EL (cell line): ENCODE results near the gene ATRAID.
A peak's percentile ranks its signal among the peaks of the same experiment; 100 is the strongest.
"Not testable (repeated sequence)": the region's sequence is repeated elsewhere in the genome, so short reads cannot be mapped to it uniquely, and the experiment has no call there.

Experiments used
- DNase-seq: peaks from one replicate; pipeline ENCODE4 v3.0.0-alpha.2; 2016

Gene ATRAID, protein sequence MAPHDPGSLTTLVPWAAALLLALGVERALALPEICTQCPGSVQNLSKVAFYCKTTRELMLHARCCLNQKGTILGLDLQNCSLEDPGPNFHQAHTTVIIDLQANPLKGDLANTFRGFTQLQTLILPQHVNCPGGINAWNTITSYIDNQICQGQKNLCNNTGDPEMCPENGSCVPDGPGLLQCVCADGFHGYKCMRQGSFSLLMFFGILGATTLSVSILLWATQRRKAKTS

DNA sequence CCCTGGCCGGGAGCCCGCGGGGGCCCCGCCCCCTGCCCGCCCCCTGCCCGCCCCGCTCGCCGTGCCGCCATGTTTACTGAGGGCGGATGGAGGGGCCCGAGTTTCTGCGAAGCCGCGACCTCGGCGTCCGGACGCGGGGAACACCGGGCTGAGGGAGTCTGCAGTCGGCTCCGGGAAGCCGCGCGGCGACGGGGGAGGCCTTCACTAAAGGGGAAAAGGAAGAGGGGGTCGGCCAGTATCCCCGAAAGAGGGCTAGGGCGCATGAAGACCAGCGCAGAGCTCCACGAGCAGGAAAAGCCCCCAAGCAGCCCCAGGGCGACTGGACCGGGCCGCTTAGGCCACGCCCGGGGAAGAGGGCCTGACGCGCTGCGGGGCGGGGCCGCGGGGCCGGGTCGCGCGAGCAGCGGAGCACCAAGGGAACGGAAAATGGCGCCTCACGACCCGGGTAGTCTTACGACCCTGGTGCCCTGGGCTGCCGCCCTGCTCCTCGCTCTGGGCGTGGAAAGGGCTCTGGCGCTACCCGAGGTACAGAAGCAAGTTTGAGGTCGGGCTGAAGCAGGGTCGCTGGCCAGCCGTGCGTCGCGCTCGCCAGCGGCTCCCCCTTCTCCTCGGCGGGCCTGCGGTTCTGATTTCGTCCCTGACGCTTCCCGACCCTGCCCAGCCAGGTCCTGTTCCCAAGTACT lies at the start of gene ATRAID, which contains the start of gene SLC5A6:
TSS of gene ATRAID (plus strand) at position 99 of the 683 bp plus-strand sequence. CDS start at position 427, 328 bp downstream.
TSS of gene SLC5A6 (minus strand) at position 326 of the 683 bp plus-strand sequence. CDS start 4,618 bp downstream, outside the sequence.
- peak; percentile 87 for DNase-seq

- DNase-seq, result peak; percentile 45
These were observed 49.4 kb upstream of the ATRAID start for GRCh38 chr2:27162151-27163121.

DNA sequence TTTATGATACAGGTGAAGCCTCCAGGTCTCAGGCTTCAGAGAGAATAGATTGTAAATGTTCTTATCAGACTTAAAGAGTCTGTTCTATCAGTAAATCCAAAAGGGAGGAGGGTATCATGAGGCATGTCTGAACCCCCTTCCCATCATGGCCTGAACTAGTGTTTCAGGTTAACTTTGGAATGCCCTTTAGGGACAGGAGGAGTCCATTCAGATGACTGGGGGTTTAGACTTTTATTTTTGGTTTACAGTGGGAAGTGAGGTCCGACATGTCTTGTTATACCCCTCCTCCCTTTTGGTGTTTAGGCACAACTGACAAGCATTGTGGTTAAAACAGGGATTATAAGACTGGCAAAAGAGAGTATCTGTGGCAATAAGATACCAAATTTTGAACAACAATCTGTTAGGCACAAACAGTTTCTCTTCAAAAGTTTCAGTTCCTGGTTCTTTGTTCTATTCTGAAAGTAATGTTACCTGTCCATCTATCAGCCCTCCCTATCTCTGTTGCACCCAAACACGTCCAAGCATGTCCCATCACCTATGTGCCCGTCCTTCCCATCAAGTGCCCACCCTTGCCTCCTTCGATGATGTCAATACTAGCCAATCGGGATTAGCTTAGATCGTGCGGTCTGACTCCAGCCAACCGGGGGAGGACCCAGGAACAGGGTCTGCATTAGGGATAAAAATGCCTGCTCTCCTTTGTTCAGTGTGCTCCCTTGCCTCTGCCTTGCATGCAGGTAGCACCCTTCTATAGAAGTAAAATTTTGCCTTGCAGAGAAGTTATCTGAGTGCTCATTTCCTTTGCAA lies 46.7 kb upstream of the ATRAID start:
- DNase-seq, result no peak

GRCh38 chr2:27170581-27171337 lies 41.1 kb upstream of the ATRAID start:
- no peak for DNase-seq

DNA sequence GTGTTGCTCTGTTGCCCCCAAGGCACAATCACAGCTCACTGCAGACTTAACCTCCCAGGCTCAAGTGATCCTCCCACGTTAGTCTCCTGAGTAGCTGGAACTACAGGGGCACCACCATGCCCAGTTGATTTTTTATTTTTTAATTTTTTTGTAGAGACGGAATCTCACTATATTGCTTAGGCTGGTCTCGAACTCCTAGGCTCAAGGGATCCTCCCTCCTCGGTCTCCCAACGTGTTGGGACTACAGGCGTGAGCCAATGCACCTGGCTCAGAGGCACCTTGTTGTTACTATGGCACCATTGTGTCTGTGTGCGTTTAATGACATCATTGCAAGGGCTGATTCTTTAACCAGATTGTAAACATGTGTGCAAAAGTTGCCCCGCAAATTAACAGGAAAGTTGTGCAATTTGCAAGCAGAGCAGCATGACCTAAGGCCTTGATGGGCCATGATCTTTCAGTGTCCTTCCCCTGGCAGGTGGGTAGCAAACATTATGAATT lies 40.4 kb upstream of the ATRAID start:
- DNase-seq, result no peak

- no peak for DNase-seq
These were observed 37.2 kb upstream of the ATRAID start for GRCh38 chr2:27174638-27175037.

GRCh38 chr2:27175330-27175729 lies 36.5 kb upstream of the ATRAID start:
- DNase-seq, result no peak

DNA sequence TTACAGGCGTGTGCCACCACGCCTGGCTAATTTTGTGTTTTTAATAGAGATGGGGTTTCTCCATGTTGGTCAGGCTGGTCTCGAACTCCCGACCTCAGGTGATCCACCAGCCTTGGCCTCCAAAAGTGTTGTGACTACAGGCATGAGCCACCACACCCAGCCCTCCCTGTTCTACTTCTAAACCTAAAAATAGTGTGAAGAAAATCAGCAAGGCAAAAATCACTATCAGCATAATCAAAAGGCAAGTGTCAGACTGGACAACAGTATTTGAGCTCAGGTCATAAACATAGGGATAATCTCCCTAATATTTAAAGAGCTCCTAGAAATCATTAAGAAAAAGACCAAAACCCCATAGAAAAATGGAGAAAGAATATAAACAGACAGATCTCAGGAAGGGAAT lies 36.1 kb upstream of the ATRAID start:
- DNase-seq, result not testable (repeated sequence)

- DNase-seq, result no peak
These were observed 34.1 kb upstream of the ATRAID start for GRCh38 chr2:27177441-27178351.

DNA sequence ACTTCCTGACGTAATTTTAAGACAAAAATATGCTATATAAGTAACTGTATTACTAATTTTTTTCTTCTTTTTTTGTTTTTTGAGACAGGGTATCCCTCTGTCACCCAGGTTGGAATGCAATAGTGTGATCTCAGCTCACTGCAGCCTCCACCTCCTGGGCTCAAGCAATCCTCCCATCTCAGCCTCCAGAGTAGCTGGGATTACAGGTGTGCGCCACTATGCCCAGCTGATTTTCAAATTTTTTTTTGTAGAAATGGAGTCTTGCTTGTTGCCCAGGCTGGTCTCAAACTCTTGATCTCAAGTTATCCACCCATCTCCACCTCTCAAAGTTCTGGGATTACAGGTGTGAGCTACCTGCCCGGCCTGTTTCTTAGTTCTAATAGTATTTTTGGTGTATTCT lies 33.4 kb upstream of the ATRAID start:
- no peak for DNase-seq

DNA sequence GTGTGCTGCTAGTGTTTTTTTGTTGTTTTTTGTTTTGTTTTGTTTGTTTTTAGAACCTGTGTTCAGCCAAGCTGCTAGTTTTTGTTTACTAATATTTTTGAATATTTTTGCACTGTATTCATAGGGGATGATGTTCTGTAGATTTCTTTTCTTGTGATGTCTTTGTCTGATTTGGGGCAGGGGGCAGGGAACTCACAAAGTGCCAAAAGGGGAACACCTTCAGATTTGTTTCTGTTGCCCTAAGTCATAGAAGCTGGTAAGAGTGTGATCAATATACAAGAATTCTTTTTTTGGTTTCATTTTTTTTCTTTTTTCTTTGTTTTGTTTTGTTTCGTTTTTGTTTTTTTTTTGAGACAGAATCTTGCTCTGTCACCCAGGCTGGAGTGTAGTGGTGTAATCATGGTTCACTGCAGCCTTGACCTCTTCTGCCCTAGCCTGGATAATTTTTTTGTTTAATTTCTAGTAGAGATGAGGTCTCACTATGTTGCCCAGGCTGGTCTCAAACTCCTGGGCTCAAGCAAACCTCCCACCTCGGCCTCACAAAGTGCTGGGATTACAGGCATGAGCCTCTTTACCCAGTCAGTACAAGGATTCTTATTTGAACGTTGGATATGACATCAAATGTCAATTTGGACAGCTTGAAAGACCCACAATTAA lies 32.4 kb upstream of the ATRAID start:
- no peak for DNase-seq

GRCh38 chr2:27182346-27182745 lies 29.5 kb upstream of the ATRAID start:
- peak; percentile 54 for DNase-seq

- no peak for DNase-seq
These were observed 27.7 kb upstream of the ATRAID start for GRCh38 chr2:27184115-27184514.

DNA sequence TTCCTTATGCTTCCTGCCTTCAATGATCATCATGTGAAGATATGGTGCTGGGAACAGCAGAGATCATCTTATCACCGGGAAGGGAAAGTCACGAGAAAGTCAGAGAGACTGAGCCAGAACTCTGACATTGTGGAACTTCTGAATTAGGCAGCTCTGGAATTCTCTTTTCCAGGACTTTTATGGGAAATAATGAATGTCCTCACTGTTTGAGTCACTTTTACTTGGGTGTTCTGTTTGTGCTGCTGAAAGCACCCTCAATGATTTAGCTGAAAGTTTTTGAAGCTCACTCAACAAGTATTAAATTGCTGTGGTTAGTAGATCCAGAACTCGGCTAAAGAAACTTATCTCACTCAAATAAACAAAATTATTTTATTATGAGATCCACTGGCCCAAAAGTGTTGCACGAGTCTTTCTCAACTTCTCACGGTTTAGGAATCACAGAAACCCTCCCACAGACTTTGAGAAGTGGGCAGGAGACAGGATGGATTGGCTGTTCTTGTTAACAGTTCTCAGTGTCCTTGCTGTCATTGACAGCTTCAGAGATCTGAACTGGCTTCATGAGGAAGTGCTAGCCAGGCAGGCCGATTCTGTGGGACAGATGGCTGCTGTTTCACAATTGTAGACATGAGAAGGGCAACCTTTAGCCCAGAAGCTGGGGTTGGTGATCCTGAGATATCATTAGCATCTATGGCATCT lies 26.4 kb upstream of the ATRAID start:
- peak; percentile 53 for DNase-seq

DNA sequence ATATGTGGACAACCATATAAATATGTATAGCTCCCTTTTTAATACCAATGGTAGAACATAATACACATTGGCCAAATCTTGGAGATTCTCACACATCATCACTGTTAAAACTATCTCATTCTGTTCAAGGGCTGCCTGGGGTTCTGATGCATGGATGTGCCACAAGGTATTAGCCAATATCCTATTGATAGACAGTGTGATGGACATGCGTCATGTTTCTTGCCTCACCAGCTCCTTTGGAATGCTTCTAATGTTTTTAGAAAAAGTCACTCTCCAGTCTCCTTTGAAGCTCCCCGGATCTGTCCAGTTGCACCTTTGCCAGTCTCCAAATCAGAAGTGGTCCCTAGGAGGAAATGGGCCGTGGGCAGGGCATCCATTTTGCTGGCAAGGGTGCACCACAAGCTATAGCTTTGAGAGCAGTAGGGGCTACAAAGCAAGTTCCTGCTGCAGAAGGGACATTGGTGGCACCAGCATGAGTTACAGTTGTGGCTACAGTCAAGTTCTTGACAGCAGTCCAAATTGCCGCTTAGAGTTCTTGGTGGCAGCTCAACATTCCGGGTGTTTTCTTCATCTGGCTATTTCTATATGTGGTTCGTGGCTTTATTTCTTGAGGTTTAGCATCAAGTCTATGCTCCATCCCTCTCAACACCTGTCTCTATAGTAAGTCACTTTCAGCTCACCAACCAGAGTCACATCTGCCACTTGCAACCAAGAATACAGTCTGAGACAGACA lies 25.1 kb upstream of the ATRAID start:
- no peak for DNase-seq

GRCh38 chr2:27189989-27190388 lies 21.9 kb upstream of the ATRAID start:
- DNase-seq, result no peak

GRCh38 chr2:27191070-27191829 lies 20.6 kb upstream of the ATRAID start:
- peak; percentile 68 for DNase-seq
